Fibroblast of mammary gland (primary cell): ENCODE measurements around the gene TPM3.
"Not testable (repeated sequence)": the region's sequence is repeated elsewhere in the genome, so short reads cannot be mapped to it uniquely, and the experiment has no call there.

Experiments used
- DNase-seq: peaks from one replicate; pipeline ENCODE4 v3.0.0-alpha.2; 2010; ENCODE audit warnings: low read depth
- H3K4me3 ChIP-seq: 2 replicates; pipeline ENCODE4 v1.5.1; 2011; ENCODE audit warnings: low read depth, mild to moderate bottlenecking, low read length, moderate library complexity; ENCODE audit not compliant: control insufficient read depth
- TF ChIP-seq, protein P1 (sequence below): conservative IDR thresholded peaks from 2 replicates; pipeline ENCODE4 v1.5.1; 2011; ENCODE audit warnings: low read depth, low read length, inconsistent platforms; ENCODE audit not compliant: control insufficient read depth, insufficient read depth

Gene TPM3

DNA sequence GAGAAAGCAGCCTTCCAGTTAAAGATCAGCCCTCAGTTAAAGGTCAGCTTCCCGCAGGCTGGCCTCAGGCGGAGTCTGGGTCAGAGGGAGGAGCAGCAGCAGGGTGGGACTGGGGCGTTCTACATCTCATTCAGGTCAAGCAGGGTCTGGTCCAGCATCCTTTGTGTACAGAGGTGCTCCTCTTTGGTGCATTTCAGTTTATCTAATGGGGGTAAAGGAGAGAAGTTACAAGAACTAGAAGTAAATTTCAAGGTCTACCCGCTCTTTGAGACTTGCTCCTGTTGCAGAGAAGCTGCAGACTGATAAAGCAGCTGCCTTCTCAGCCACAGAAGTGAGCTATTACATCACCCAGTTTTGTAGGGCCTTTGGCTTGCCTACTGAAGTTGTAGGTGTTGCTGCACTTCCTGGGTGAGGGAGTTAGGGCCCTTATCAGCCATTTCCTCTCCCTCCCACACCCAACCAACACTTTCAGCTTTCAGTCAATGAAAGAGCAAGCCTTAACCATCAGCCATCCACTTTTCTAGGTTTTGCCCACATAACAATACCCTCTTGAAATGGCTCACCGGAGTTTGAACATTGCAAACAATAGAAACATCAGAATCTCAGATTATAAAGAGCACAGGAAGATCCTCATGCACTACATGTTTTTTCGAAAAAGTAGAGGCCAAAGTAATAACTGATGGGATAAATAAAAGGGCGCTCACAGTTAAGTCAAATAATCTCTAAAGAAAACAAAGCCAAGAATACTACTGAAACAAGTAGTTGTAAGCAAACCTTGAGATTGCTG is 34.2 kb downstream of the TPM3 start:
- DNase-seq: peak; percentile 15
- no peak overlapping the region for H3K4me3 ChIP-seq
- TF ChIP-seq, protein P1, sequence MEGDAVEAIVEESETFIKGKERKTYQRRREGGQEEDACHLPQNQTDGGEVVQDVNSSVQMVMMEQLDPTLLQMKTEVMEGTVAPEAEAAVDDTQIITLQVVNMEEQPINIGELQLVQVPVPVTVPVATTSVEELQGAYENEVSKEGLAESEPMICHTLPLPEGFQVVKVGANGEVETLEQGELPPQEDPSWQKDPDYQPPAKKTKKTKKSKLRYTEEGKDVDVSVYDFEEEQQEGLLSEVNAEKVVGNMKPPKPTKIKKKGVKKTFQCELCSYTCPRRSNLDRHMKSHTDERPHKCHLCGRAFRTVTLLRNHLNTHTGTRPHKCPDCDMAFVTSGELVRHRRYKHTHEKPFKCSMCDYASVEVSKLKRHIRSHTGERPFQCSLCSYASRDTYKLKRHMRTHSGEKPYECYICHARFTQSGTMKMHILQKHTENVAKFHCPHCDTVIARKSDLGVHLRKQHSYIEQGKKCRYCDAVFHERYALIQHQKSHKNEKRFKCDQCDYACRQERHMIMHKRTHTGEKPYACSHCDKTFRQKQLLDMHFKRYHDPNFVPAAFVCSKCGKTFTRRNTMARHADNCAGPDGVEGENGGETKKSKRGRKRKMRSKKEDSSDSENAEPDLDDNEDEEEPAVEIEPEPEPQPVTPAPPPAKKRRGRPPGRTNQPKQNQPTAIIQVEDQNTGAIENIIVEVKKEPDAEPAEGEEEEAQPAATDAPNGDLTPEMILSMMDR: no peak

DNA sequence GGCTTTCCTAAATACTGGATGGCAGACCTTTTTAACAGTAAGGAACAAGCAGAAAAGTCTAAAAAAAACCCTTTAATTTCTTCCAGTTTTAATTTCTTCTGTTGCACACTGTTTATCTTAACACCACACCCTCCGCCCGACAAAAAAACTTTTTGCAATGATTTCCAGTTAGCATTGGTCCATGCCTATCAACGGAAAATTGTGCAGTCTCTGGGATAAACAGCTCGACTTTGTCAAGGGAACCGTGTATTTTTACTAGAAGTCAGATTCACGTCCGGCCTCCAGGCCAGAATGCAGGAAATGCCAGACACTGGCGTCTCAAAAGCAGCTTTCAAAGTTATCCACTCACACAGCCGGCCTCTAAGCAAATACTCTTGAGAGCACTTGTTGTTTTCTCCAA is 36.6 kb downstream of the TPM3 start:
- H3K4me3 ChIP-seq: no peak overlapping the region
- DNase-seq: peak; percentile 12
- TF ChIP-seq, protein P1: no peak

DNA sequence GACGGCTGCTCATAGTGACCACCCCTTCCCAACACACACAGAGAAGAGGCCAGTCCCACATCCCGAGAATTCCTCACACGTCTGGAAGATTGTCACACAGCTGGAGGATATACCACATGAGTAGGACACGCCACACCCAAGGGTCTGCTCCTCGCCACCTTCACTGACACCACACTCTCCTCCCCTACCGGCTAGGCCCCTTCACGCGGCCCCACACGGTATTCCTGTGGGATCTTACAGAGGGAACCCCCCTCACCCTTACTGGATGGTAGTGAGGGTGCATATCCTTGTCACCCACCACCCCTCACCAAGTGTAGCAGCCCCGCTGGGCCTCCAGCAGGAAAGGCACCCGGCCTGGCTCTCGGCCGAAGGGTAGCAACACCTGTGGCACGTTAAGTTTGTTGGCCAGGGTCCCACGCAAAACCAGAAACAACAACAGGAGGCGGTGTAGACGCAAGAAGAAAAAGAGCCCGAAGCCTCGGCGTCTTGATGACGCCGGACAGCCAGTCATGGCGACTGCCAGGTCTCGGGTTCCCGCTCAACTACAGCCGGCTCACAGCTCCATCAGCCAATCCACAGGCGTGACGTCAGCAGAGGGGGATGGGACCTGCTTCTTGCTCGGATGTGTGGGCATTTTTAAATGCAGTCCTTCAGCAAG is 37.2 kb downstream of the TPM3 start, which contains the start of gene NUP210L:
TSS of gene NUP210L (minus strand) at position 540 of the 658 bp plus-strand sequence.
- H3K4me3 ChIP-seq: no peak within 1 kb of the TSS
- TF ChIP-seq, protein P1: no peak
- peak; percentile 44 for DNase-seq

DNA sequence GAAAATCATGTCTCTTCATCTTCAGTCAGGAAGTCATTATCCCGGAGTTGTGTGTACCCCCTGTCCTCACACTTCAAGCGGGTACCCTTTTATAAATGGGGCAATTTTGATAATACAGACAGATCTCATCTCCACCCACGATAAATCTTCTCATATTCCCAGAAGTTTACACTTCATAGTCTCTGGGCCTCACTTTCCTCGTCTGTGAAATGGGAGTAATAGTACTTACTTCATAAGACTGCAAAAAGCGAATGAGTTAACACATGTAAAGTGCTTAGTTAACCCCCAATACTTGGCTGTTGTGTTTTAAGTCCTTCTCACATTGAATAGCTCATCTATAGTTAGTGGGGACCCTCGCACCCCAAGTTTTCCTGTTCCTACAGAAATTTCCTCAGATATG is 37.8 kb downstream of the TPM3 start:
- TF ChIP-seq, protein P1: no peak

DNA sequence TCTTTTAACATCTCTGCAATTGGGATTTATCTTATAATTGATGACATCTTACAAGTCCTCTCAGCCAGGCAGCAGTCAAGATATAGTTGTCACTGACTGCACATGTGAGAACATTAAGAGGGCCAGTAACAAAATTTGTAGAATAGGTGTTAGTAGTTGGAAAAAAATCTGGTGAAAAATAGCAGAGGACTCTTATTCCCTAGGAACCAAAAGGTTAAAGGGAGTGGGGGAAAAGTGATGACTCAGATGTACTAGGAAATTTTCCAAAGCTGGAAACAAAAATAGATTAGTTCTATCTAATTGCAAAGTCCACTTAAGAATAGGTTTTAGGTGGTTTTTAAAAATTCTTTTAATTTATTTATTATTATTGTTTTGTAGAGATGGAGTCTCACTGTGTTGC is 40.6 kb downstream of the TPM3 start:
- no peak overlapping the region for H3K4me3 ChIP-seq
- TF ChIP-seq, protein P1: no peak
- DNase-seq: peak; percentile 76

More for the DNA sequence above, 37.8 kb downstream of the TPM3 start:
- no peak for DNase-seq
- H3K4me3 ChIP-seq: no peak overlapping the region

DNA sequence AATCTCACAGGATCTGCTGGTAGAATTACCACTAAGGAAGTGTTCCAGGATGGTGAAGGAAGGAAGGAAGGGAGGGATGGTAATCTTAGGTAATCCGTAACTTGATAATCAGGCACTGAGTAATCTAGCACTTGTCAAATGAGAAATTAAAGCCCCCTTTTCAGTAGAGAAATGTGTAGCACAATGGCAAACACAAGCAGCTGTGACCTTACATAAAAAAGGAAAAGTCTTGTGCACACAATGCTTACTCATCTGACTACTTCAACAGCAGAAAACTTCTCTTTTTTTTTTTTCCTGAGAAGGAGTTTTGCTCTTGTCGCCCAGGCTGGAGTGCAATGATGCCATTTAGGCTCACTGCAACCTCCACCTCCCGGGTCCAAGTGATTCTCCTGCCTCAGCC is 43.1 kb downstream of the TPM3 start:
- no peak overlapping the region for H3K4me3 ChIP-seq
- TF ChIP-seq, protein P1: no peak
- DNase-seq: peak; percentile 28

DNA sequence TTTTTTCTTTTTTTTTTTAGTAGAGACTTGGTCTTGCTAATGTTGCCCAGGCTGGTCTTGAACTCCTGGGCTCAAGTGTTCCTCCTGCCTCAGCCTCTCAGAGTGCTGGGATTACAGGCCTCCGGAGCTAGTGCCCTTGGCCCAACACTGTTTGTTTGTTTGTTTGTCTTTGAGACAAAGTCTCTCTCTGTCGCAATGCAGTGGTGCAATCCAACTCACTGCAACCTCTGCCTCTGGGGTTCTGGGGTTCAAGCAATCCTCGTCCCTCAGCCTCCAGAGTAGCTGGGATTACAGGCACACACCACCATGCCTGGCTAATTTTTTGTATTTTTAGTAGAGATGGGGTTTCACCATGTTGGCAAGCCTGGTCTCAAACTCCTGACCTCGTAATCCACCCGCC is 44.4 kb downstream of the TPM3 start:
- not testable (repeated sequence) for DNase-seq, H3K4me3 ChIP-seq
